ENCODE results near the gene NFE2L1. TPM values are rescaled to one million over a fixed set of nuclear protein-coding genes. Genes with fewer than 3 reads are reported as not detected.
A peak's percentile ranks its signal among the peaks of the same experiment; 100 is the strongest.

The NFE2L1 gene
- total RNA-seq, 1 experiment from 2014 or later: 91.7 TPM

DNA sequence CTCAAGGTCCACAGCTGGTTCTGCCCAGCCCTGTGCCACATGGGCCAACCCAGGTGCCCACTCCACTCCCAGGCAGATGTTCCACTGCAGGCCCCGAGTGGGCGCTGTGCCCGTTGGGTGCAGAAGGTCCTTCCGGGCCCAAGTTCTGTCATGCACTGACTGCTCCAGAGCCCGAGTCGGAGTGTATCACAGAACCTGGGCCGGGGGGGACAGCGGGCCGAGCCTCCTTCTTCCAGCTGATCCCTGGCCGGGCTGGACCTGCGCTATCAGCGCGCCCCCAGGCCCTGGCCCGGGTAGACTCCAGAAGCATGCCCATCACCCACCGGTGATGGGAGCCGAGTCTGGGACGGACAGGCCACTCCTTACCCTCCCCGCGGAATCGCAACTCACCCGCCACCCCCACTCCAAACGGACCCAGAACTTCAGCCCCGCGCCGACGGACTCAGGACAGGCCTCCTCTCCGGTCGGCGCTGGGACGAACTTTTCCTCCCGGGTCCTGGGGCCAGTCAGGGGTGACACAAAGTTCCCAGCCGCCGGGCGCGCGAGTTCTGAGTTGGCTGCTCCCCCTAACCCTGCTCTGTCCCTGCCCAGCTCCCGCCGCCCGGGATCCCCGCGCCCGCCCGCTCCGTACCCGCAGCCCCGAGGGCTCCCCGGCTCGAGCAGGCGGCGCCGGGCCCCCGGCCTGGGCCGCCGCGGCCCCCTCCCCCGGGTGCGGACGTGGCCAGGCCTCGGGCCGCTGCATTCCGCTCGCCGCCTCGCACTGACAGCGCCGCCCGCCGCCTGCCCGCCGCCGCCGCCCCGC lies 10.9 kb upstream of the NFE2L1 start, which contains the start of gene COPZ2:
Gene COPZ2 (minus strand): TSS at position 762 of the 802 bp plus-strand sequence. CDS start 20 bp downstream, at position 742.
- no peak within 1 kb of the TSS for H2AFZ ChIP-seq
- no peaks in the 10 kb centered on the region for H3K4me1 ChIP-seq (replicated peaks; ENCODE audit: insufficient read depth)
- ChIA-PET CTCF (no interaction called here), POLR2A (ENCODE audit: unreplicated experiment) (no interaction called here)
- TF ChIP-seq EZH2 (IDR thresholded peaks at IDR 0.05; ENCODE audit: low read depth): peak; percentile 96
- TF ChIP-seq, protein P1, sequence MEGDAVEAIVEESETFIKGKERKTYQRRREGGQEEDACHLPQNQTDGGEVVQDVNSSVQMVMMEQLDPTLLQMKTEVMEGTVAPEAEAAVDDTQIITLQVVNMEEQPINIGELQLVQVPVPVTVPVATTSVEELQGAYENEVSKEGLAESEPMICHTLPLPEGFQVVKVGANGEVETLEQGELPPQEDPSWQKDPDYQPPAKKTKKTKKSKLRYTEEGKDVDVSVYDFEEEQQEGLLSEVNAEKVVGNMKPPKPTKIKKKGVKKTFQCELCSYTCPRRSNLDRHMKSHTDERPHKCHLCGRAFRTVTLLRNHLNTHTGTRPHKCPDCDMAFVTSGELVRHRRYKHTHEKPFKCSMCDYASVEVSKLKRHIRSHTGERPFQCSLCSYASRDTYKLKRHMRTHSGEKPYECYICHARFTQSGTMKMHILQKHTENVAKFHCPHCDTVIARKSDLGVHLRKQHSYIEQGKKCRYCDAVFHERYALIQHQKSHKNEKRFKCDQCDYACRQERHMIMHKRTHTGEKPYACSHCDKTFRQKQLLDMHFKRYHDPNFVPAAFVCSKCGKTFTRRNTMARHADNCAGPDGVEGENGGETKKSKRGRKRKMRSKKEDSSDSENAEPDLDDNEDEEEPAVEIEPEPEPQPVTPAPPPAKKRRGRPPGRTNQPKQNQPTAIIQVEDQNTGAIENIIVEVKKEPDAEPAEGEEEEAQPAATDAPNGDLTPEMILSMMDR (conservative IDR thresholded peaks at IDR 0.05): no peak
- DNase-seq: no peak
- peak within 1 kb of the TSS; percentile 74 for H3K4me2 ChIP-seq
- no peaks in the 10 kb centered on the region for H3K36me3 ChIP-seq (ENCODE audit: low read depth)
- H3K79me2 ChIP-seq (ENCODE audit: low read depth): no peaks in the 10 kb centered on the region
- no peaks in the 10 kb centered on the region for H3K9me3 ChIP-seq (ENCODE audit: insufficient read depth, low read depth)
- no peaks in the 10 kb centered on the region for H3K9me2 ChIP-seq (ENCODE audit: insufficient read depth)
- peaks cover 53% of the 10 kb centered on the region for H3K27me3 ChIP-seq (ENCODE audit: insufficient read depth, low read depth)
- intact Hi-C loops (cut with micrococcal nuclease; ENCODE audit: unreplicated experiment): no loop called here
- BruUV-seq (replicated peaks): no TSS peak
- peak within 1 kb of the TSS; percentile 49; the same call in 1 of the 2 replicates for H3K4me3 ChIP-seq
- H4K20me1 ChIP-seq (ENCODE audit: insufficient read depth): no peaks in the 10 kb centered on the region
- H3F3A ChIP-seq (ENCODE audit: insufficient read depth, low read depth): peaks cover 14% of the 10 kb centered on the region; the same call in 1 of the 2 replicates
- H3K27ac ChIP-seq: no peak within 1 kb of the TSS

DNA sequence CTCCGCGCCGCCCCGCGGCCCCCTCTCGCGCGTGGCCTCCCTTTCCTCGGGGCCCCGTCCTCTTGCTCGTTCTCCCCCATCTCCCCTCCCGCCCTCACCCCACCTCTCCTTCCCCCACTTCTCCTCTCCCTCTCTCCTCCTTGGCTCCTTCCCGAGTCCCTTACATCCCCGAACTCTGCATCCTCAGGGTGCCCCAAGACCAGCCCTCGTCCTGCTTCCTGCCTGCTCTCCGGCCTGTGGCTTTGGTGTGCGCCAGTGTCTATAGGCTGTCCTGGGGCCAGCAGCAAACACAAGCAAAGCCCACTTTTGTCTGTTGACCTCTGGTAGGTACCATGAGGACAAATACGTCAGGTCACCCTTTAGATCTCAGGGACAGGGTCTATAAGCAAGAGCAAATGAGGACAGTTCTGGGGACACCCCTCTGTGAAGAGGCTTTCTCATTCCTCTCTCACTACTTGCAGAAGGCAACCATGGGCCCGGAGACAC lies 10.3 kb upstream of the NFE2L1 start:
- H3K4me2 ChIP-seq: peak overlapping the region; percentile 74
- intact Hi-C loops (cut with micrococcal nuclease; ENCODE audit: unreplicated experiment): no loop called here

DNA sequence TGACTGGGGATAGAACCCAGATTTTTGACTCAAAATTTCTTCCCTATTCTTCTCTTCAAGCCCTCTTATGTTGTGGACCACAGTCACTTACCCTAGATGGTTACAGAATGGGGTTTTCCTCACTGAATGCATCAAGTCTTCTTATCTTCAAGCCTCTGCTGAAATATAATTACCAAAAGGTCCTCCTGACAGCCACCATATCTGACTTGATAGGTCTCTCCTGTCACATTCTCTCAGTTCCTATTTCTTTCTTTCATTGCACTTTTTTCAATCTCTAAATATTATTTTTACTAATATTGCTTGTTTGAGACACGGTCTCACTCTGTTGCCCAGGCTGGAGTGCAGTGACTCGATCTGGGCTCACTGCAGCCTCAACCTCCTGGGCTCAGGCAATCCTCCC lies 9.5 kb upstream of the NFE2L1 start:
- H3K27me3 ChIP-seq (ENCODE audit: insufficient read depth, low read depth): peaks cover 40% of the 10 kb centered on the region
- H4K20me1 ChIP-seq (ENCODE audit: insufficient read depth): no peaks in the 10 kb centered on the region
- no peak overlapping the region for H3K27ac ChIP-seq
- H3K79me2 ChIP-seq (ENCODE audit: low read depth): no peaks in the 10 kb centered on the region
- no peaks in the 10 kb centered on the region for H3K9me2 ChIP-seq (ENCODE audit: insufficient read depth)
- no peak overlapping the region for H3K4me2 ChIP-seq
- BruUV-seq (replicated peaks): no TSS peak
- no peaks in the 10 kb centered on the region for H3K4me1 ChIP-seq (replicated peaks; ENCODE audit: insufficient read depth)
- TF ChIP-seq, protein P1 (conservative IDR thresholded peaks at IDR 0.05): no peak
- no peak for TF ChIP-seq EZH2 (IDR thresholded peaks at IDR 0.05; ENCODE audit: low read depth)
- ChIA-PET POLR2A (ENCODE audit: unreplicated experiment) (no interaction called here), CTCF (no interaction called here)
- DNase-seq: no peak
- intact Hi-C loops (cut with micrococcal nuclease; ENCODE audit: unreplicated experiment): no loop called here
- peaks cover 23% of the 10 kb centered on the region; the same call in 1 of the 2 replicates for H3F3A ChIP-seq (ENCODE audit: insufficient read depth, low read depth)
- H2AFZ ChIP-seq: no peak overlapping the region
- no peak overlapping the region for H3K4me3 ChIP-seq
- no peaks in the 10 kb centered on the region for H3K9me3 ChIP-seq (ENCODE audit: insufficient read depth, low read depth)
- no peaks in the 10 kb centered on the region for H3K36me3 ChIP-seq (ENCODE audit: low read depth)

More for the DNA sequence above, 10.3 kb upstream of the NFE2L1 start:
- H3K27me3 ChIP-seq (ENCODE audit: insufficient read depth, low read depth): peaks cover 46% of the 10 kb centered on the region
- BruUV-seq (replicated peaks): no TSS peak
- H3K4me3 ChIP-seq: peak overlapping the region; percentile 45; the same call in 1 of the 2 replicates
- no peaks in the 10 kb centered on the region for H3K4me1 ChIP-seq (replicated peaks; ENCODE audit: insufficient read depth)
- H3K9me3 ChIP-seq (ENCODE audit: insufficient read depth, low read depth): no peaks in the 10 kb centered on the region
- ChIA-PET CTCF (no interaction called here), POLR2A (ENCODE audit: unreplicated experiment) (no interaction called here)
- no peak for DNase-seq
- H3K36me3 ChIP-seq (ENCODE audit: low read depth): no peaks in the 10 kb centered on the region
- no peaks in the 10 kb centered on the region for H3K9me2 ChIP-seq (ENCODE audit: insufficient read depth)
- TF ChIP-seq EZH2 (IDR thresholded peaks at IDR 0.05; ENCODE audit: low read depth): peak; percentile 100
- TF ChIP-seq, protein P1 (conservative IDR thresholded peaks at IDR 0.05): no peak
- no peaks in the 10 kb centered on the region for H4K20me1 ChIP-seq (ENCODE audit: insufficient read depth)
- peaks cover 15% of the 10 kb centered on the region; the same call in 1 of the 2 replicates for H3F3A ChIP-seq (ENCODE audit: insufficient read depth, low read depth)
- H2AFZ ChIP-seq: no peak overlapping the region
- H3K27ac ChIP-seq: no peak overlapping the region
- no peaks in the 10 kb centered on the region for H3K79me2 ChIP-seq (ENCODE audit: low read depth)

Measured in PC-9 (cell line).